ENCODE results near the gene TMEM272. TPM values are rescaled to one million over a fixed set of nuclear protein-coding genes. Genes with fewer than 3 reads are reported as not detected.

TMEM272 gene
- total and polyA plus RNA-seq, 2 of the 13 experiments (the other 11 are each of a cell fraction or from before 2014, with no cell fraction given) = 0.37 to 0.62 TPM

- TF ChIP-seq, protein P1, sequence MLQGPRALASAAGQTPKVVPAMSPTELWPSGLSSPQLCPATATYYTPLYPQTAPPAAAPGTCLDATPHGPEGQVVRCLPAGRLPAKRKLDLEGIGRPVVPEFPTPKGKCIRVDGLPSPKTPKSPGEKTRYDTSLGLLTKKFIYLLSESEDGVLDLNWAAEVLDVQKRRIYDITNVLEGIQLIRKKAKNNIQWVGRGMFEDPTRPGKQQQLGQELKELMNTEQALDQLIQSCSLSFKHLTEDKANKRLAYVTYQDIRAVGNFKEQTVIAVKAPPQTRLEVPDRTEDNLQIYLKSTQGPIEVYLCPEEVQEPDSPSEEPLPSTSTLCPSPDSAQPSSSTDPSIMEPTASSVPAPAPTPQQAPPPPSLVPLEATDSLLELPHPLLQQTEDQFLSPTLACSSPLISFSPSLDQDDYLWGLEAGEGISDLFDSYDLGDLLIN (CRISPR knock-in tag; IDR thresholded peaks at IDR 0.05; ENCODE audit: borderline replicate concordance) = no peak
- TF ChIP-seq ERF (CRISPR knock-in tag; IDR thresholded peaks at IDR 0.05) (peak; percentile 68; the same call in 1 of the 2 replicates), ZFP1 (CRISPR knock-in tag; IDR thresholded peaks at IDR 0.05) (no peak), ZNF710 (CRISPR knock-in tag; IDR thresholded peaks at IDR 0.05; ENCODE audit: borderline replicate concordance) (no peak), RBAK (CRISPR knock-in tag; IDR thresholded peaks at IDR 0.05) (no peak), ZNF18 (CRISPR knock-in tag; IDR thresholded peaks at IDR 0.05; ENCODE audit: insufficient replicate concordance) (no peak), ZSCAN29 (CRISPR knock-in tag; conservative IDR thresholded peaks at IDR 0.05) (peak; percentile 80), ZNF180 (CRISPR knock-in tag; IDR thresholded peaks at IDR 0.05; ENCODE audit: borderline replicate concordance, low read depth) (no peak), PAF1 (CRISPR knock-in tag; IDR thresholded peaks at IDR 0.05) (no peak), ZNF766 (CRISPR knock-in tag; IDR thresholded peaks at IDR 0.05; ENCODE audit: borderline replicate concordance) (no peak), ZNF644 (CRISPR knock-in tag; IDR thresholded peaks at IDR 0.05; ENCODE audit: low read depth) (no peak; the same call in 1 of the 2 replicates), HNRNPH1 (optimal IDR thresholded peaks at IDR 0.05; ENCODE audit: low read depth, low read length) (no peak), NFKBIZ (CRISPR knock-in tag; IDR thresholded peaks at IDR 0.05) (peak; percentile 62; the same call in 1 of the 2 replicates), SMC3 (IDR thresholded peaks at IDR 0.05; ENCODE audit: low read length) (no peak), ZNF230 (CRISPR knock-in tag; IDR thresholded peaks at IDR 0.05) (0 out of 2 replicates have a peak, but pooled peaks have one; percentile 57), ONECUT2 (CRISPR knock-in tag; IDR thresholded peaks at IDR 0.05) (no peak), SSRP1 (CRISPR knock-in tag; IDR thresholded peaks at IDR 0.05) (0 out of 2 replicates have a peak, but pooled peaks have one; percentile 22), MYPOP (CRISPR knock-in tag; IDR thresholded peaks at IDR 0.05) (no peak), ZNF17 (CRISPR knock-in tag; IDR thresholded peaks at IDR 0.05) (no peak)
- TF ChIP-seq, protein P2, sequence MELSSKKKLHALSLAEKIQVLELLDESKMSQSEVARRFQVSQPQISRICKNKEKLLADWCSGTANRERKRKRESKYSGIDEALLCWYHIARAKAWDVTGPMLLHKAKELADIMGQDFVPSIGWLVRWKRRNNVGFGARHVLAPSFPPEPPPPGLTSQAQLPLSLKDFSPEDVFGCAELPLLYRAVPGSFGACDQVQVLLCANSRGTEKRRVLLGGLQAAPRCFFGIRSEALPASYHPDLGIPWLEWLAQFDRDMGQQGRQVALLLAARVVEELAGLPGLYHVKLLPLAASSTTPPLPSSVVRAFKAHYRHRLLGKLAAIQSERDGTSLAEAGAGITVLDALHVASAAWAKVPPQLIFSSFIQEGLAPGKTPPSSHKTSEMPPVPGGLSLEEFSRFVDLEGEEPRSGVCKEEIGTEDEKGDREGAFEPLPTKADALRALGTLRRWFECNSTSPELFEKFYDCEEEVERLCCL (CRISPR knock-in tag; IDR thresholded peaks at IDR 0.05; ENCODE audit: borderline replicate concordance) = no peak
- TF ChIP-seq, protein P3, sequence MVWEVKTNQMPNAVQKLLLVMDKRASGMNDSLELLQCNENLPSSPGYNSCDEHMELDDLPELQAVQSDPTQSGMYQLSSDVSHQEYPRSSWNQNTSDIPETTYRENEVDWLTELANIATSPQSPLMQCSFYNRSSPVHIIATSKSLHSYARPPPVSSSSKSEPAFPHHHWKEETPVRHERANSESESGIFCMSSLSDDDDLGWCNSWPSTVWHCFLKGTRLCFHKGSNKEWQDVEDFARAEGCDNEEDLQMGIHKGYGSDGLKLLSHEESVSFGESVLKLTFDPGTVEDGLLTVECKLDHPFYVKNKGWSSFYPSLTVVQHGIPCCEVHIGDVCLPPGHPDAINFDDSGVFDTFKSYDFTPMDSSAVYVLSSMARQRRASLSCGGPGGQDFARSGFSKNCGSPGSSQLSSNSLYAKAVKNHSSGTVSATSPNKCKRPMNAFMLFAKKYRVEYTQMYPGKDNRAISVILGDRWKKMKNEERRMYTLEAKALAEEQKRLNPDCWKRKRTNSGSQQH (CRISPR knock-in tag; IDR thresholded peaks at IDR 0.05; ENCODE audit: low read depth) = no peak
Measured at GRCh38 chr13:51764184-51765141, 80.5 kb downstream of the TMEM272 start (continued).

Data from HepG2 (cell line).